Pancreas (tissue), 10 donors: ENCODE measurements around the gene DOK7. TPM values are rescaled to one million over a fixed set of nuclear protein-coding genes. Genes with fewer than 3 reads are reported as not detected.

Experiments
- ATAC-seq, 4 donors: fragments of 200-7000 bp; cut with Tn5 transposase; one replicate each; pipeline versions ENCODE4 v1.8.0 to v1.9.1; 2020; ENCODE audit warnings: mild to moderate bottlenecking in 4 of 4, moderate library complexity in 4 of 4
- DNase-seq, 6 donors: peaks; one replicate each; pipeline ENCODE4 v3.0.0-alpha.2; 2020
- FAIRE-seq: peaks from 2 replicates; lab custom pipeline; 2012; peaks lifted over from hg19 to GRCh38; lab: Jason Lieb, UNC
- H3K27ac ChIP-seq, 4 donors: fragments of 200-600 bp; sonication (generic); 1 replicate in 3 of 4; 2 replicates in 1 of 4; pipeline versions ENCODE4 v1.5.0 to v1.8.0; 2020
- H3K27me3 ChIP-seq, 4 donors: fragments of 200-600 bp; one replicate each; pipeline ENCODE4 v1.8.0; 2021
- H3K36me3 ChIP-seq, 3 donors: fragments of 200-600 bp; sonication (generic) in 1 of 3; one replicate each; pipeline versions ENCODE4 v1.5.0 to v1.8.0; 2020 to 2021
- H3K4me1 ChIP-seq, 3 donors: fragments of 200-600 bp; one replicate each; pipeline ENCODE4 v1.8.0; 2021
- H3K4me3 ChIP-seq, 4 donors: fragments of 200-600 bp; sonication (generic) in 2 of 4; one replicate each; pipeline versions ENCODE4 v1.5.0 to v1.8.0; 2020 to 2021
- H3K9me3 ChIP-seq, 4 donors: fragments of 200-600 bp; one replicate each; pipeline ENCODE4 v1.8.0; 2021
- CTCF ChIP-seq, 4 donors: fragments of 200-600 bp; sonication (generic) in 3 of 4; IDR thresholded peaks; one replicate each; pipeline versions ENCODE4 v1.5.0 to v1.8.0; 2021; ENCODE audit warnings: antibody characterized with exemption in 4 of 4
- WGBS, 2 donors: extraction: QIAGEN DNeasy Blood & Tissue Kit; methylation state at CpG; one replicate each; pipeline ENCODE4 v1.1.7; 2013; 5-methylcytosine and 5-hydroxymethylcytosine counted together
- intact Hi-C, 3 donors: fragments of 100-400 bp; cut with DNase I; formaldehyde crosslinking; loops; one replicate each; pipeline versions ENCODE4 v1.11.1 to v1.14.2; 2022
- polyA plus RNA-seq, 2 donors: library from polyadenylated mRNA; stranded (reverse); fragments of 200-250 nt; gene quantifications; one replicate each; pipeline ENCODE4 v1.2.3, GENCODE V29; 2013
- total RNA-seq, 6 donors: library from RNA; stranded (reverse); fragmentation: NEBNext Ultra II Directional in 4 of 6; extraction: Animal tissue kit (Norgen Biotek cat#: 25700) in 4 of 6; gene quantifications; one replicate each; pipeline versions ENCODE4 v1.2.1 to v1.2.4, GENCODE V29; 2021 to 2023
- donor health status: healthy with polysubstance abuse.
- donor health status: DM: no; HTN: no; CAD: no; lungs with moderate emphysema.
- donor health status: DM: no; HTN: no; CAD: no.
- donor health status: control.
- donor health status: control.
- donor health status: Bipolar disorder and iron deficiency.
- donor health status: DM: yes; HTN: yes; CAD: no.
- donor health status: DM: no; HTN: no; CAD: no.
- donor health status: DM: no; HTN: no; CAD: no.
- donor health status: DM: yes; HTN: yes; CAD: no.

Gene DOK7
- total and polyA plus RNA-seq, 8 donors = 2.5 to 8.0 (median 4.2) TPM

GRCh38 chr4:3524920-3525319 is 61.8 kb downstream of the DOK7 start:
- Histone ChIP-seq H3K27me3 (no peaks in the 10 kb centered on the region), H3K4me1 (peaks cover 0 to under 1% (median under 1%) of the 10 kb centered on the region in 3 donors), H3K9me3 (no peaks in the 10 kb centered on the region), H3K36me3 (peaks cover 4 to 45% (median 23%) of the 10 kb centered on the region in 3 donors), H3K4me3 (no peak overlapping the region), H3K27ac (no peak overlapping the region)
- ATAC-seq (no peak), FAIRE-seq (no peak), DNase-seq (peak in 3 of 6 donors; percentile 7 to 60 (median 26))
- intact Hi-C loops = no loop called here
- TF ChIP-seq CTCF (IDR thresholded peaks at IDR 0.05) = no peak
- WGBS, 2 donors = 75 to 79% methylated on average over 19 of the region's 19 CpGs

GRCh38 chr4:3525532-3526430 is 62.7 kb downstream of the DOK7 start:
- no peaks in the 10 kb centered on the region for H3K27me3 ChIP-seq
- peaks cover 0 to 36% (median 21%) of the 10 kb centered on the region in 3 donors for H3K36me3 ChIP-seq
- H3K27ac ChIP-seq = no peak overlapping the region
- peak in 3 of 6 donors; percentile 5 to 51 (median 42) for DNase-seq
- TF ChIP-seq CTCF (IDR thresholded peaks at IDR 0.05) = no peak
- intact Hi-C loops = no loop called here
- H3K9me3 ChIP-seq = no peaks in the 10 kb centered on the region
- 86 to 89% methylated on average over 33 of the region's 33 CpGs for WGBS, 2 donors
- no peak for ATAC-seq
- FAIRE-seq = no peak
- H3K4me1 ChIP-seq = peaks cover 0 to 9% (median 9%) of the 10 kb centered on the region in 3 donors
- H3K4me3 ChIP-seq = no peak overlapping the region

- H3K27me3 ChIP-seq = no peaks in the 10 kb centered on the region
- 94 to 96% methylated on average over 19 of the region's 19 CpGs for WGBS, 2 donors
- H3K4me1 ChIP-seq = peaks cover 0 to 16% (median 10%) of the 10 kb centered on the region in 3 donors
- H3K9me3 ChIP-seq = no peaks in the 10 kb centered on the region
- intact Hi-C loops = no loop called here
- H3K36me3 ChIP-seq = peaks cover 0 to 30% (median 19%) of the 10 kb centered on the region in 3 donors
- no peak for TF ChIP-seq CTCF (IDR thresholded peaks at IDR 0.05)
- ATAC-seq (no peak), DNase-seq (peak in 3 of 6 donors; percentile 11 to 36 (median 36)), FAIRE-seq (no peak)
- H3K27ac ChIP-seq = no peak overlapping the region
- H3K4me3 ChIP-seq = no peak overlapping the region
These were observed 63.4 kb downstream of the DOK7 start for GRCh38 chr4:3526456-3526855.

GRCh38 chr4:3527101-3527913 is 64.2 kb downstream of the DOK7 start:
- TF ChIP-seq CTCF (IDR thresholded peaks at IDR 0.05) = no peak
- H3K4me1 ChIP-seq = peaks cover 0 to 16% (median 10%) of the 10 kb centered on the region in 3 donors
- no peaks in the 10 kb centered on the region for H3K9me3 ChIP-seq
- DNase-seq = peak in 3 of 6 donors; percentile 12 to 60 (median 46)
- intact Hi-C loops = no loop called here
- FAIRE-seq = no peak
- 85 to 87% methylated on average over 14 of the region's 14 CpGs for WGBS, 2 donors
- H3K4me3 ChIP-seq = no peak overlapping the region
- H3K27me3 ChIP-seq = no peaks in the 10 kb centered on the region
- H3K36me3 ChIP-seq = peaks cover 0 to 24% (median 13%) of the 10 kb centered on the region in 3 donors
- ATAC-seq = no peak
- H3K27ac ChIP-seq = no peak overlapping the region
